PC-3 (cell line): ENCODE measurements around the gene SYMPK. TPM values are rescaled to one million over a fixed set of nuclear protein-coding genes. Genes with fewer than 3 reads are reported as not detected.

Source experiments
- ATAC-seq: fragments of 200-7000 bp; cut with Tn5 transposase; 2 replicates; pipeline ENCODE4 v1.9.1; 2020; ENCODE audit warnings: mild to moderate bottlenecking, moderate library complexity
- BruUV-seq: library from RNA; stranded (reverse); fragments of 400-500 nt; replicated peaks from 2 replicates; lab custom pipeline; 2021; lab: Mats Ljungman, UMichigan
- CTCF ChIA-PET: fragments of 300-600 bp; sonication (Branson Sonifier 250); formaldehyde crosslinking; loops from one replicate; lab custom pipeline; 2022; ENCODE audit warnings: antibody characterized with exemption; lab: Charles Lee
- POLR2A ChIA-PET: fragments of 300-600 bp; sonication (Branson Sonifier 250); formaldehyde crosslinking; loops from one replicate; lab custom pipeline; 2022; ENCODE audit warnings: antibody characterized with exemption; ENCODE audit not compliant: unreplicated experiment; lab: Charles Lee
- DNase-seq: peaks from one replicate; pipeline ENCODE4 v3.0.0-alpha.2; 2015
- H2AFZ ChIP-seq: fragments of 300-600 bp; sonication (generic); 2 replicates; pipeline ENCODE4 v1.6.0; 2016; ENCODE audit warnings: antibody characterized with exemption, low read length
- H3F3A ChIP-seq: fragments of 300-600 bp; sonication (generic); one replicate; pipeline ENCODE4 v1.6.0; 2017; ENCODE audit warnings: antibody characterized with exemption, low read length, control low read depth, mild to moderate bottlenecking; ENCODE audit not compliant: unreplicated experiment
- H3K27ac ChIP-seq: fragments of 300-600 bp; sonication (generic); 2 replicates; pipeline ENCODE4 v1.5.1; 2016; ENCODE audit warnings: mild to moderate bottlenecking, low read length
- H3K27me3 ChIP-seq: fragments of 300-600 bp; sonication (generic); 2 replicates; pipeline ENCODE4 v1.6.1; 2016; ENCODE audit warnings: low read length, mixed read lengths
- H3K36me3 ChIP-seq: fragments of 300-600 bp; sonication (generic); 2 replicates; pipeline ENCODE4 v1.6.1; 2016; ENCODE audit warnings: low read depth, mixed run types, low read length, mixed read lengths
- H3K4me1 ChIP-seq: fragments of 300-600 bp; sonication (generic); 2 replicates; pipeline ENCODE4 v1.5.1; 2016; ENCODE audit warnings: low read length; ENCODE audit not compliant: insufficient read depth
- H3K4me2 ChIP-seq: fragments of 300-600 bp; sonication (generic); 2 replicates; pipeline ENCODE4 v1.6.0; 2016; ENCODE audit warnings: low read length
- H3K4me3 ChIP-seq: fragments of 300-600 bp; sonication (generic); 2 replicates; pipeline ENCODE4 v1.5.1; 2016; ENCODE audit warnings: mild to moderate bottlenecking, low read length, mixed read lengths
- H3K79me2 ChIP-seq: fragments of 300-600 bp; sonication (generic); 2 replicates; pipeline ENCODE4 v1.6.1; 2017; ENCODE audit warnings: low read length, mixed read lengths
- H3K9ac ChIP-seq: fragments of 300-600 bp; sonication (generic); 2 replicates; pipeline ENCODE4 v1.6.0; 2016; ENCODE audit warnings: mild to moderate bottlenecking, low read length
- H3K9me2 ChIP-seq: fragments of 300-600 bp; sonication (generic); replicated peaks from 2 replicates; pipeline ENCODE4 v1.6.1; 2016; ENCODE audit warnings: mixed run types, low read length, mixed read lengths
- H3K9me3 ChIP-seq: fragments of 300-600 bp; sonication (generic); 2 replicates; pipeline ENCODE4 v1.6.1; 2016; ENCODE audit warnings: low read length, mixed read lengths
- H4K20me1 ChIP-seq: fragments of 300-600 bp; sonication (generic); 2 replicates; pipeline ENCODE4 v1.6.1; 2016; ENCODE audit warnings: low read length, mixed read lengths
- EZH2 ChIP-seq: fragments of 300-600 bp; sonication (generic); IDR thresholded peaks from one replicate; pipeline ENCODE4 v1.6.1; 2017; ENCODE audit warnings: antibody characterized with exemption, mild to moderate bottlenecking, low read length; ENCODE audit not compliant: unreplicated experiment
- EZH2phosphoT487 ChIP-seq: fragments of 300-600 bp; sonication (generic); IDR thresholded peaks from 2 replicates; pipeline ENCODE4 v1.6.1; 2018; ENCODE audit warnings: mild to moderate bottlenecking, antibody characterized with exemption, low read length, borderline replicate concordance
- intact Hi-C: fragments of 100-400 bp; cut with micrococcal nuclease; formaldehyde crosslinking; loops from 2 replicates; pipeline ENCODE4 v1.9.0; 2023
- total RNA-seq: library from RNA; depleted of rRNA; stranded (reverse); fragments of >200 nt; gene quantifications from 2 replicates; pipeline ENCODE4 v1.2.3, GENCODE V29; 2014
- TF ChIP-seq, protein P1 (sequence below): fragments of 300-600 bp; sonication (generic); conservative IDR thresholded peaks from 2 replicates; pipeline ENCODE4 v1.5.1; 2017; ENCODE audit warnings: antibody characterized with exemption, low read depth, mild to moderate bottlenecking, low read length

SYMPK gene
- total RNA-seq, 1 experiment from 2014 or later, result 36.6 TPM

DNA sequence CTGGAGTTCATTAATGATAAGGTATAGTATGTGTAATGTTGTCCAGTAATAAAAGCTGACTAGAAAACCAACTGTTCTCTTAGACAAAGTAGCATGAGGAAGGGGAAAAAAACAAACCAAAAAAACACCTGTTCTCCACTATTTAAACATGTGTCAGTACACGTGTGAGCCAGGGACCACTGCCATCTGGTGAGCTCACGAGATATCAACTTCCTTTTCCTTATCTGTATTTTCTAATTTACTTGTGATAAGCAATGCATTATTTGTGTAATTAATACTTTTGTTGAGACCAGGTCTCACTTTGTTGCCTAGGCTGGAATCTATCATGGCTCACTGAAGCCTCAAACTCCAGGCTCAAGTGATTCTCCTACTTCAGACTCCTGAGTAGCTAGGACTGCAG lies 89.6 kb downstream of the SYMPK start:
- Histone ChIP-seq H3K9me3 (no peaks in the 10 kb centered on the region), H3K9me2 (no peaks in the 10 kb centered on the region), H3K27ac (no peak overlapping the region), H3K36me3 (no peaks in the 10 kb centered on the region), H3K27me3 (no peaks in the 10 kb centered on the region), H3K4me1 (0 out of 2 replicates have a peak, but pooled peaks cover 21% of the 10 kb centered on the region), H3K4me2 (no peak overlapping the region), H2AFZ (no peak overlapping the region), H3K9ac (no peak overlapping the region), H3K79me2 (no peaks in the 10 kb centered on the region), H4K20me1 (no peaks in the 10 kb centered on the region), H3K4me3 (no peak overlapping the region), H3F3A (no peaks in the 10 kb centered on the region)
- ATAC-seq (no peak), DNase-seq (no peak)
- intact Hi-C loops, result no loop called here
- BruUV-seq, result no TSS peak
- CTCF ChIA-PET, result no interaction called here
- TF ChIP-seq EZH2, result no peak
- TF ChIP-seq, protein P1, sequence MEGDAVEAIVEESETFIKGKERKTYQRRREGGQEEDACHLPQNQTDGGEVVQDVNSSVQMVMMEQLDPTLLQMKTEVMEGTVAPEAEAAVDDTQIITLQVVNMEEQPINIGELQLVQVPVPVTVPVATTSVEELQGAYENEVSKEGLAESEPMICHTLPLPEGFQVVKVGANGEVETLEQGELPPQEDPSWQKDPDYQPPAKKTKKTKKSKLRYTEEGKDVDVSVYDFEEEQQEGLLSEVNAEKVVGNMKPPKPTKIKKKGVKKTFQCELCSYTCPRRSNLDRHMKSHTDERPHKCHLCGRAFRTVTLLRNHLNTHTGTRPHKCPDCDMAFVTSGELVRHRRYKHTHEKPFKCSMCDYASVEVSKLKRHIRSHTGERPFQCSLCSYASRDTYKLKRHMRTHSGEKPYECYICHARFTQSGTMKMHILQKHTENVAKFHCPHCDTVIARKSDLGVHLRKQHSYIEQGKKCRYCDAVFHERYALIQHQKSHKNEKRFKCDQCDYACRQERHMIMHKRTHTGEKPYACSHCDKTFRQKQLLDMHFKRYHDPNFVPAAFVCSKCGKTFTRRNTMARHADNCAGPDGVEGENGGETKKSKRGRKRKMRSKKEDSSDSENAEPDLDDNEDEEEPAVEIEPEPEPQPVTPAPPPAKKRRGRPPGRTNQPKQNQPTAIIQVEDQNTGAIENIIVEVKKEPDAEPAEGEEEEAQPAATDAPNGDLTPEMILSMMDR, result no peak
- no peak for TF ChIP-seq EZH2phosphoT487
- POLR2A ChIA-PET, result no interaction called here

DNA sequence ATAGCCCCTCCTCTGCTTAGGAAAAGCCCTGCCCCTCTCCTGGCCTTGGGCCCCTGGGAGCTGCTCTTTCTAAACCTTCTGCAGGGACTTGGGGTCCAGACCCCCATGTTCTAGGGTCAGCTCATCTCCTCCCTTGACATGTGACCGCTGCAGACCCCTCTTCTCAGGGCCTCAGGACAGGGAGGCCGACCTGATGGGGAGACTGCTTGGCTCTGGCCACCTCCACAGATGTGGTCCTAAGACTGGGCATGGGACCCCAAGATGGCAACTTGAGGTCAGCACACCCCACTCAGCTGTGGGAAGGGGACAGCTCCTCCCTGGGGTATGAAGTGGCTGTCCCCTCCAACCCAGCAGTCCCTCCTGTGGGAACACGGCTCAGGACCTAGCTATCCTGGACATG lies 90.0 kb downstream of the SYMPK start:
- no peak overlapping the region for H3K4me2 ChIP-seq
- no peak for DNase-seq
- H3K79me2 ChIP-seq, result no peaks in the 10 kb centered on the region
- intact Hi-C loops, result no loop called here
- no peaks in the 10 kb centered on the region for H3K36me3 ChIP-seq
- H3K4me3 ChIP-seq, result no peak overlapping the region
- 0 out of 2 replicates have a peak, but pooled peaks cover 21% of the 10 kb centered on the region for H3K4me1 ChIP-seq
- BruUV-seq, result no TSS peak
- no peaks in the 10 kb centered on the region for H3K9me2 ChIP-seq
- TF ChIP-seq EZH2 (no peak), EZH2phosphoT487 (no peak)
- TF ChIP-seq, protein P1, result no peak
- H3K9ac ChIP-seq, result no peak overlapping the region
- no peak overlapping the region for H2AFZ ChIP-seq
- H4K20me1 ChIP-seq, result no peaks in the 10 kb centered on the region
- H3K9me3 ChIP-seq, result no peaks in the 10 kb centered on the region
- H3F3A ChIP-seq, result no peaks in the 10 kb centered on the region
- no peak overlapping the region for H3K27ac ChIP-seq
- POLR2A ChIA-PET, result no interaction called here
- no peaks in the 10 kb centered on the region for H3K27me3 ChIP-seq
- ATAC-seq, result no peak
- CTCF ChIA-PET, result no interaction called here

DNA sequence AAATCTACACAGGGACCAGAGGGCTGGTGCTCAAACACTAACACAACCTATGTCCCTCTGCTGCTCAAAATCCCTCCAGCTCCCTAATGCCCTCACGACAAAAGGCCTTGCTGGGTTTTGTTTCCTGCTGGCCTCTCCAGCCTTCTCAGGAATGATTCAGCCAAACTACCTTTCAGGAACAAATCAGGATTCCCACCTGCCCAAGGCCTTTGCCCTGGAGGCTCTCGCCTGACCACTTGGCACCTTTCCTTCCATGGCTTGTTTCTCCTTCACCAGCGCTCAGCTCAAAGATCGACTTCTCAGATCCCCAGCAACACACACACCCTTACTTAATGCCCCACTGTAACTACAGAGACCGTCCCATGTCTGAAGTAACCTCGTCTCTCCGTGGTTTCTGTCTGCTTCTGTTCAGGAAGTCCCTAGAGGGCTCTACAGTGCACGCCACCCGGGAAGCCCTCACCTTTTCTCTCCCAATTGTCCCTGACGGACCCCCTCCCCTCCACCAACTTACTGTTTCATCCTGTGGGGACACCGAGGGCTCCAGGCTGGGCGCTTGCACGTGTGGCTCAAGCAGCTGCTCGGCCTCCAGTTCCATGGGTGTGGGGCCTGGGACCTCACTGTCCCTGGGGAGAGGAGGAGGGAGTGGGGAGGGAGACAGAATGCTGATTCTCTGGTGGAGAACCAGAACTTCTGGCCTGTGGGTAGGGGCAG lies 90.7 kb downstream of the SYMPK start:
- Histone ChIP-seq H3K9ac (no peak overlapping the region), H3K9me3 (no peaks in the 10 kb centered on the region), H3K9me2 (no peaks in the 10 kb centered on the region), H3K4me3 (no peak overlapping the region), H3F3A (no peaks in the 10 kb centered on the region), H2AFZ (no peak overlapping the region), H3K27ac (no peak overlapping the region), H3K4me1 (0 out of 2 replicates have a peak, but pooled peaks cover 21% of the 10 kb centered on the region), H3K4me2 (peak overlapping the region; percentile 96), H4K20me1 (no peaks in the 10 kb centered on the region), H3K27me3 (no peaks in the 10 kb centered on the region), H3K36me3 (no peaks in the 10 kb centered on the region), H3K79me2 (no peaks in the 10 kb centered on the region)
- no TSS peak for BruUV-seq
- intact Hi-C loops, result no loop called here
- ATAC-seq (no peak), DNase-seq (no peak)
- POLR2A ChIA-PET, result interaction anchor here (0.6 kb wide), 1 partner anchor 10 kb away, joined by 6 read pairs; the partner anchor contains the start of gene DMPK
- CTCF ChIA-PET, result no interaction called here
- TF ChIP-seq, protein P1, result no peak
- TF ChIP-seq EZH2phosphoT487 (no peak), EZH2 (no peak)
